SH-SY5Y (cell line): ENCODE results near the gene MTM1.

Experiments used
- GATA2 ChIP-seq: IDR thresholded peaks from 2 replicates; pipeline ENCODE4 v1.6.1; 2011; ENCODE audit warnings: mild to moderate bottlenecking, low read depth, low read length
- GATA3 ChIP-seq: IDR thresholded peaks from 2 replicates; pipeline ENCODE4 v1.6.1; 2011; ENCODE audit warnings: low read depth, mild to moderate bottlenecking, low read length, moderate library complexity

The MTM1 gene

GRCh38 chrX:150693725-150694574 lies 125.5 kb downstream of the MTM1 start:
- TF ChIP-seq GATA2 (no peak), GATA3 (no peak)

GRCh38 chrX:150694738-150695410 lies 126.5 kb downstream of the MTM1 start:
- TF ChIP-seq GATA3: no peak
- no peak for TF ChIP-seq GATA2

GRCh38 chrX:150696331-150696730 lies 127.9 kb downstream of the MTM1 start:
- TF ChIP-seq GATA3: no peak
- no peak for TF ChIP-seq GATA2

DNA sequence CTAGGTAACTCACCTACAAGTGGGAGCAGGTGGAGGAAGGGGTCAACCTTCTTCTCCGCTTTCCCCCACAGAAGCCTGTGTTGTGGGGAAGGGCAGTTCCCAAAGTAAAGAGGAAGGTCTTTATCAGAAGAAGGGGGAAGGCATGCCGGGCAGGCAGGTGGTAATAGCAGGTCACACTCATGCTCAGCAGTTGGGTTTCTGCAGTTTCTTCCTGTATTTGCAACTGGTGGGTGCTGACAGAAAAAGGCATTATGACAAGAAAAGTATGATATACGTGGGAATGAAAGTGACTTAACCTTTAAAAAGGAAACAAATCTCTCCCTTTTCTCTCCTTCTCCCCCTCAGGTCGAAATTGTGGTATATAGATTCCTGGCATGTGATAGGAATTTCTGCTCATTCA lies 128.4 kb downstream of the MTM1 start:
- no peak for TF ChIP-seq GATA3
- no peak for TF ChIP-seq GATA2

DNA sequence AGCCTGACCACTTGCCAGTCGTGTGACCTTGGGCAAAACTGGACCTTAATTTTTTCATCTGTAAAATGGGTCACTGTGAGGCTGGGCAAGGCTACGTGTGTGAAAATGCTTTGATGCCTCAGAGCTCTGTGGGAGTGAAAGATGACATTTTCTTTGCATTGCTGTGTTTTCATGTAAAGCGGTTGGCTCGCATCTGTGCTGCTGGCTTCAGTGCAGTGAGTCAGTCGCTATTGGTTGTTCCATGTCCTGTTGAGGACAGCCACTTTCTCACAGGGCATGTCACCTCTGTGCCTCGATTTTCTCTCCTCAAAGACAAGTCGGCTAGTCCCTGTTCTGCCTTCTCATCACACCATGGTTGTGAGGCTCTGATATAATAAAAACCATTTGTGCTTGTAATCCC lies 129.2 kb downstream of the MTM1 start:
- TF ChIP-seq GATA3 (no peak), GATA2 (no peak)

DNA sequence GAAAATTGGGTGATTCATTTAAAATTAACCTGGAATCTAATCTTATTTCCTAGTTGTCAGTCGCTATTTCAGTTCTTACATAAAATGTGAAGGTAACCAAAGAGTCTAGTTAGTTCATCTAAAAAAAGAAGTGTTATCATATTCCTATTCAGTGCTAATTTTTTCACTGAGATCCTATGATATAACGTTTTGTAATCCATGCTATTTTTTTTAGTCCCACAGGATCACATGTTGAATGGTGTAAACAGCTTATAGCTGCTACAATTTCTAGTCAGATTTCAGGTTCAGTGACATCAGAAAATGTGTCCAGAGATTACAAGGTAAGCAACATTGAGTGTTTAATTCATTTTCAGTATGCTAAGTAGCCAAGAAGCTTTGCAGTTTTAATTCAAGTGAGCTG lies 130.6 kb downstream of the MTM1 start:
- TF ChIP-seq GATA2 (no peak), GATA3 (no peak)

- no peak for TF ChIP-seq GATA3
- no peak for TF ChIP-seq GATA2
These were observed 131.7 kb downstream of the MTM1 start for GRCh38 chrX:150700107-150700506.

- TF ChIP-seq GATA3 (no peak), GATA2 (no peak)
These were observed 133.0 kb downstream of the MTM1 start for GRCh38 chrX:150701377-150701776.

DNA sequence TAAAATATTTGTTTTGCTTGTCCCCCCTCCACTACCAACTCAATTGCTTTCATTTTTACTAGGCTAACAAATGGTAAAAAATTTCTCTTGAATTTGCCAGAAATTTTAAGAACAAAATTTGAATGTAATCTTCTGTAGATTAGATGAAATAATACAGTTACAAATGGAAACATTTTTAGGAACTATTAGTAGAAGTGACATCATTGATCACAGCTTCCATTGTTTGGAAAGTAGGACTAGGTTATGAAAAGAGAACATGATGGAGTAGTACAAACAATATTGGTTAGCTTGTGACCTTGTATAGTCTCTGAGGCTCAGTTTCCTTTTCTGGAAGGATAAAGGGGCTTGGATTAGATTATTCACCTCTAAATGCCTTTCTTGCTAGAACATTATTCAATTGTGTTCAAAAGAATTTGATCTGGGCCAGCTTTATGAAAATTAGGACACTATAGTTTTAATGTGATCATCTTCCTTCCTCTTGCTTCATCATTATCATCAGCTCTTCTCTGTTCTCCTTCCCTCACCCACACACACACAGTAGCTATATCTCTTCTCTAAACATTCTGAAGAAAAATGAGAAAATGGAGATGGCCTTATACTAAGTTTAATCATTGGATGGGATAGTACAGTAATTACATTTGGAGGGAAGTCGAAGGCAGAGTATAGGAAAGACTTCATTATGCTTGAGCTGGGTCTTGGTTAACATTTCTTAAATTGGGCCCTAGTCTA lies 134.7 kb downstream of the MTM1 start:
- TF ChIP-seq GATA3 (no peak), GATA2 (no peak)

GRCh38 chrX:150703695-150703974 lies 135.2 kb downstream of the MTM1 start:
- TF ChIP-seq GATA3 (no peak), GATA2 (no peak)

- TF ChIP-seq GATA2 (no peak), GATA3 (no peak)
These were observed 135.7 kb downstream of the MTM1 start for GRCh38 chrX:150704030-150704613.

GRCh38 chrX:150712619-150713018 lies 144.2 kb downstream of the MTM1 start:
- TF ChIP-seq GATA3: no peak
- no peak for TF ChIP-seq GATA2

DNA sequence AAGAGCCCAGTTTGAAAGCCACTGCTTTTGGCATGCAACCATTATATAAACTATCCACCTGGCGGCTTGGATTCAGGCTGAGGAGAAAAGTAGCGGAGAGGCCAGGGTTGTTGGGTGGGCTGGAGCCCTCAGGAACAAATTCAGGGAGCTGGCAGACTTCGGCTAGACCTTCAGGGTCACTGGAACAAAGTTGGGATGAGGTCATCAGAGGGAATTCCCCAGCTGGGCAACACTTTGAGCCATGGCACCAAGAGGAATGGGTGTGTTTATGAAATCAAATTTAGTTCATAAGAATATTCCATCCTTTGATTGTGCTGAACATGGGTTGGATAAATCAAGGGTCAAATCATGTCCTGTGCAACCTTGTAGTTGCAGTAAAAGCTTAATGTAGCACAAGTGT lies 146.8 kb downstream of the MTM1 start:
- TF ChIP-seq GATA2 (no peak), GATA3 (no peak)

- TF ChIP-seq GATA3 (no peak), GATA2 (no peak)
These were observed 151.2 kb downstream of the MTM1 start for GRCh38 chrX:150719621-150720020.
